ENCODE measurements around the gene CAPRIN1.

DNA sequence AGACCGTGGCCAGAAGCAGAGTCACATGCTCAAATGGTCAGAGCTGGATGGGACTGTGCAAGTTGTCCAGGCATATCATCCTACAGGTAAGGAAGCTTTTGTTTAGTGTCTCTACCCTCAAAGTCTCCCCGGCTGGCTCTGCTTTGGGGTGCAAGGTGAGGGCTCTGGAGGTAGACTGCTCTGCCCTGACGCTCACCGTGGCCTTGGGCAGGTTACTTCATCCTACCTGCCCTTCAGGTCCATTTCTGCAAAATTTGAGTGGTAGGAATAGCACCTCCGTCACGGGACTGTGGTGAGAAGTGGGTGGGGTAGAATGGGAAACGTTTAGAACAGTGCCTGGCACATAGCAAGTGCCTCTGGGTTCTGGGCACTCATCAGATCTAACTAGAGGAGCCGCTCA lies 96.0 kb downstream of the CAPRIN1 start:
- TF ChIP-seq, protein P1, sequence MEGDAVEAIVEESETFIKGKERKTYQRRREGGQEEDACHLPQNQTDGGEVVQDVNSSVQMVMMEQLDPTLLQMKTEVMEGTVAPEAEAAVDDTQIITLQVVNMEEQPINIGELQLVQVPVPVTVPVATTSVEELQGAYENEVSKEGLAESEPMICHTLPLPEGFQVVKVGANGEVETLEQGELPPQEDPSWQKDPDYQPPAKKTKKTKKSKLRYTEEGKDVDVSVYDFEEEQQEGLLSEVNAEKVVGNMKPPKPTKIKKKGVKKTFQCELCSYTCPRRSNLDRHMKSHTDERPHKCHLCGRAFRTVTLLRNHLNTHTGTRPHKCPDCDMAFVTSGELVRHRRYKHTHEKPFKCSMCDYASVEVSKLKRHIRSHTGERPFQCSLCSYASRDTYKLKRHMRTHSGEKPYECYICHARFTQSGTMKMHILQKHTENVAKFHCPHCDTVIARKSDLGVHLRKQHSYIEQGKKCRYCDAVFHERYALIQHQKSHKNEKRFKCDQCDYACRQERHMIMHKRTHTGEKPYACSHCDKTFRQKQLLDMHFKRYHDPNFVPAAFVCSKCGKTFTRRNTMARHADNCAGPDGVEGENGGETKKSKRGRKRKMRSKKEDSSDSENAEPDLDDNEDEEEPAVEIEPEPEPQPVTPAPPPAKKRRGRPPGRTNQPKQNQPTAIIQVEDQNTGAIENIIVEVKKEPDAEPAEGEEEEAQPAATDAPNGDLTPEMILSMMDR (IDR thresholded peaks at IDR 0.05; ENCODE audit: insufficient read depth, low read length) = no peak
- no peak for TF ChIP-seq GABPA (IDR thresholded peaks at IDR 0.05; ENCODE audit: low read depth)
- TF ChIP-seq POLR2AphosphoS5 (IDR thresholded peaks at IDR 0.05; ENCODE audit: low read depth) = no peak
- TF ChIP-seq, protein P2, sequence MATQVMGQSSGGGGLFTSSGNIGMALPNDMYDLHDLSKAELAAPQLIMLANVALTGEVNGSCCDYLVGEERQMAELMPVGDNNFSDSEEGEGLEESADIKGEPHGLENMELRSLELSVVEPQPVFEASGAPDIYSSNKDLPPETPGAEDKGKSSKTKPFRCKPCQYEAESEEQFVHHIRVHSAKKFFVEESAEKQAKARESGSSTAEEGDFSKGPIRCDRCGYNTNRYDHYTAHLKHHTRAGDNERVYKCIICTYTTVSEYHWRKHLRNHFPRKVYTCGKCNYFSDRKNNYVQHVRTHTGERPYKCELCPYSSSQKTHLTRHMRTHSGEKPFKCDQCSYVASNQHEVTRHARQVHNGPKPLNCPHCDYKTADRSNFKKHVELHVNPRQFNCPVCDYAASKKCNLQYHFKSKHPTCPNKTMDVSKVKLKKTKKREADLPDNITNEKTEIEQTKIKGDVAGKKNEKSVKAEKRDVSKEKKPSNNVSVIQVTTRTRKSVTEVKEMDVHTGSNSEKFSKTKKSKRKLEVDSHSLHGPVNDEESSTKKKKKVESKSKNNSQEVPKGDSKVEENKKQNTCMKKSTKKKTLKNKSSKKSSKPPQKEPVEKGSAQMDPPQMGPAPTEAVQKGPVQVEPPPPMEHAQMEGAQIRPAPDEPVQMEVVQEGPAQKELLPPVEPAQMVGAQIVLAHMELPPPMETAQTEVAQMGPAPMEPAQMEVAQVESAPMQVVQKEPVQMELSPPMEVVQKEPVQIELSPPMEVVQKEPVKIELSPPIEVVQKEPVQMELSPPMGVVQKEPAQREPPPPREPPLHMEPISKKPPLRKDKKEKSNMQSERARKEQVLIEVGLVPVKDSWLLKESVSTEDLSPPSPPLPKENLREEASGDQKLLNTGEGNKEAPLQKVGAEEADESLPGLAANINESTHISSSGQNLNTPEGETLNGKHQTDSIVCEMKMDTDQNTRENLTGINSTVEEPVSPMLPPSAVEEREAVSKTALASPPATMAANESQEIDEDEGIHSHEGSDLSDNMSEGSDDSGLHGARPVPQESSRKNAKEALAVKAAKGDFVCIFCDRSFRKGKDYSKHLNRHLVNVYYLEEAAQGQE (IDR thresholded peaks at IDR 0.05; ENCODE audit: insufficient replicate concordance, low read depth) = no peak
- no peak for TF ChIP-seq SPI1 (IDR thresholded peaks at IDR 0.05; ENCODE audit: borderline replicate concordance, low read depth)

Data from HL-60 (cell line).